B cell (primary cell): ENCODE measurements around the gene JMJD4. TPM values are rescaled to one million over a fixed set of nuclear protein-coding genes. Genes with fewer than 3 reads are reported as not detected.

Source experiments
- ATAC-seq: fragments of 200-7000 bp; cut with Tn5 transposase; one replicate; pipeline ENCODE4 v1.10.0; 2021; ENCODE audit warnings: low read depth, mild to moderate bottlenecking, moderate number of reproducible peaks, moderate library complexity
- CTCF ChIA-PET: fragments of 350-600 bp; sonication (Branson Sonifier 250); formaldehyde crosslinking; loops from one replicate; lab custom pipeline; 2021; ENCODE audit warnings: antibody characterized with exemption, inconsistent platforms; lab: Charles Lee
- POLR2A ChIA-PET: fragments of 350-600 bp; sonication (Branson Sonifier 250); formaldehyde crosslinking; loops from one replicate; lab custom pipeline; 2021; ENCODE audit warnings: antibody characterized with exemption; lab: Charles Lee
- DNase-seq: peaks from one replicate; pipeline ENCODE4 v3.0.0; 2013
- H2AFZ ChIP-seq: 2 replicates; pipeline ENCODE4 v1.6.1; 2012; ENCODE audit warnings: mild to moderate bottlenecking, low read depth, low read length; ENCODE audit not compliant: insufficient read depth, poor library complexity, severe bottlenecking
- H3K27ac ChIP-seq, 2 donors: 1 replicate in 1 of 2; 2 replicates in 1 of 2; pipeline ENCODE4 v1.5.1; 2012 to 2013; ENCODE audit warnings: low read length in 2 of 2, mild to moderate bottlenecking in 2 of 2, moderate library complexity in 1 of 2
- H3K27me3 ChIP-seq, 4 experiments: fragments of 200-600 bp in 1 of 4; sonication (generic) in 1 of 4; replicated peaks in 1 of 4; 1 replicate in 2 of 4; 2 replicates in 2 of 4; pipeline versions ENCODE4 v1.6.1 to v1.7.0; 2013 to 2016; ENCODE audit warnings: low read length in 3 of 4, mild to moderate bottlenecking in 2 of 4, mixed read lengths in 1 of 4, moderate library complexity in 1 of 4; ENCODE audit not compliant: insufficient read depth in 4 of 4, control insufficient read depth in 3 of 4; ENCODE audit errors: control extremely low read depth in 1 of 4
- H3K36me3 ChIP-seq, 2 experiments: replicated peaks in 1 of 2; 1 replicate in 1 of 2; 2 replicates in 1 of 2; pipeline versions ENCODE4 v1.6.1 to v1.7.1; 2013; ENCODE audit warnings: low read length in 1 of 2; ENCODE audit not compliant: insufficient read depth in 2 of 2, control insufficient read depth in 1 of 2; ENCODE audit errors: control extremely low read depth in 1 of 2, extremely low read depth in 1 of 2
- H3K4me1 ChIP-seq, 2 donors: fragments of 200-600 bp in 1 of 2; sonication (generic) in 1 of 2; 1 replicate in 1 of 2; 2 replicates in 1 of 2; pipeline versions ENCODE4 v1.5.1 to v1.6.1; 2013 to 2017; ENCODE audit warnings: low read length in 2 of 2; ENCODE audit not compliant: control insufficient read depth in 2 of 2, insufficient read depth in 2 of 2
- H3K4me2 ChIP-seq: replicated peaks from 2 replicates; pipeline ENCODE3; 2012; ENCODE audit warnings: mild to moderate bottlenecking, low read depth, low read length; ENCODE audit not compliant: poor library complexity, severe bottlenecking
- H3K4me3 ChIP-seq, 5 experiments: fragments of 200-600 bp in 1 of 5; sonication (generic) in 1 of 5; 1 replicate in 3 of 5; 2 replicates in 2 of 5; pipeline versions ENCODE4 v1.5.1 to v1.7.0; 2011 to 2016; ENCODE audit warnings: low read length in 4 of 5, mild to moderate bottlenecking in 4 of 5, low read depth in 2 of 5, control low read depth in 1 of 5, moderate library complexity in 1 of 5; ENCODE audit not compliant: insufficient read depth in 1 of 5; ENCODE audit errors: control extremely low read depth in 1 of 5, extremely low read depth in 1 of 5
- H3K79me2 ChIP-seq: fragments of 200-600 bp; sonication (generic); one replicate; pipeline ENCODE4 v1.6.0; 2016; ENCODE audit warnings: low read length; ENCODE audit not compliant: control insufficient read depth, insufficient read depth
- H3K9ac ChIP-seq: fragments of 200-600 bp; sonication (generic); 2 replicates; pipeline ENCODE4 v1.6.1; 2017; ENCODE audit warnings: mild to moderate bottlenecking, low read length, moderate library complexity
- H3K9me3 ChIP-seq, 3 donors: one replicate each; pipeline versions ENCODE4 v1.6.1 to v1.7.1; 2013; ENCODE audit warnings: low read length in 2 of 3; ENCODE audit not compliant: control insufficient read depth in 2 of 3, insufficient read depth in 1 of 3; ENCODE audit errors: control extremely low read depth in 1 of 3
- H4K20me1 ChIP-seq: 2 replicates; pipeline ENCODE4 v1.6.0; 2012; ENCODE audit warnings: mild to moderate bottlenecking, low read length; ENCODE audit not compliant: insufficient read depth, control insufficient read depth, poor library complexity, severe bottlenecking
- H3K27ac Mint-ChIP-seq: one replicate; pipeline ENCODE4 v1.8.0; 2021; ENCODE audit warnings: mixed read lengths
- H3K27me3 Mint-ChIP-seq: one replicate; pipeline ENCODE4 v1.8.0; 2021; ENCODE audit warnings: mixed read lengths
- H3K4me1 Mint-ChIP-seq: one replicate; pipeline ENCODE4 v1.8.0; 2021; ENCODE audit warnings: mixed read lengths
- H3K4me3 Mint-ChIP-seq: one replicate; pipeline ENCODE4 v1.8.0; 2021; ENCODE audit warnings: mixed read lengths
- H3K9me3 Mint-ChIP-seq: one replicate; pipeline ENCODE4 v1.8.0; 2022; ENCODE audit warnings: mixed read lengths; ENCODE audit not compliant: insufficient read depth
- EZH2 ChIP-seq: IDR thresholded peaks from 2 replicates; pipeline ENCODE4 v1.6.1; 2012; ENCODE audit warnings: borderline replicate concordance, low read depth, mild to moderate bottlenecking, moderate library complexity, low read length; ENCODE audit not compliant: insufficient read depth, poor library complexity, severe bottlenecking
- WGBS: methylation state at CpG from one replicate; pipeline ENCODE4 v1.1.5; 2013; ENCODE audit warnings: missing lambda C conversion rate; ENCODE audit not compliant: insufficient coverage; 5-methylcytosine and 5-hydroxymethylcytosine counted together
- intact Hi-C: fragments of 100-400 bp; cut with micrococcal nuclease; formaldehyde crosslinking; loops from one replicate; pipeline ENCODE4 v1.10.0; 2022
- polyA plus RNA-seq: library from polyadenylated mRNA; depleted of rRNA; stranded (reverse); fragments of >200 nt; gene quantifications from 2 replicates; pipeline ENCODE4 v1.2.3, GENCODE V29; 2012
- total RNA-seq, 2 donors: library from RNA; stranded (reverse); fragments of 120-200 nt in 1 of 2; gene quantifications; 1 replicate in 1 of 2; 2 replicates in 1 of 2; pipeline versions ENCODE4 v1.2.3 to v1.2.4, GENCODE V29; 2013 to 2022
- TF ChIP-seq, protein P1 (sequence below): fragments of 200-600 bp; IDR thresholded peaks from one replicate; pipeline ENCODE4 v1.8.0; 2022; ENCODE audit warnings: antibody characterized with exemption, mild to moderate bottlenecking

JMJD4 gene
- total and polyA plus RNA-seq, 2 donors (not counting 1 experiment from before 2014, with no cell fraction given) = 29.9 to 30.6 TPM

DNA sequence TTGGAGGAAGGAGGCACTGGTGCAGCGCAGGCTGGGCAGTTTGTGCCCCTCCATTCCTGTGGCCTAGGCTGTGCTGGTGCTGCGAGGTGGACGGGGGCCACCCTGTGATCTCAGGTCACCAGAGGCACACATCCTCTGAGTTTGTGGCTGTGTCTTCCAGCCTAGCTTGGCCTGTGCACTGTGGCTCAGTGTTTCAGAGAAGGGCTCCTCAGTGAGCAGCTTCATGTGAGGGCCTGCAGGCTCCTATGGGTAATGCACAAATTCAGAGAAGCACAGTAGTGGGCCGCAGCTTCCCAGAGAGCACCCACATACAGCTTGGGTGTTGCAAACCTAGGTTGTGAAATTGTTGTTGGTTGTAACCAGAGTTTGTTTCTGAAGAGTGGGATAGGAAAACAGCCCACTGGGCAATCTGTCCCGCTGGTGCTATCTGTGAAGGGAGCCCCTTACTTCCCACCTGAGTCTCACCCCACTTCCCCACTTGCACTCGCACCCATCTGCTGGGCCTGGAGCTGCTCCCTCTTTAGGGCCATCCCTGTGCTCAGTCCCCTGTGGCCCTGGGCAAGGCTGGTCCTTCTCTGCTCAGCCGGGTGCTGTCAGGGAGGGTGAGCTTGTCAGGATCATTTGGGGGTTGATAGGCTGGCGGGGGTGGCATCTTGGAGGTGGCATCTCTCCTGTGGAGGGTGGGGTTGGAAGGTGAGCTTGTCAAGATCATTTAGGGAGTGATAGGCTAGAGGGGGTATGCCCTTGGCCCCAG is 30.3 kb upstream of the JMJD4 start:
- Histone ChIP-seq H3K4me2 (no peak overlapping the region), H3K36me3 (peaks cover 0 to 44% of the 10 kb centered on the region in 2 experiments), H3K27me3 (no peaks in the 10 kb centered on the region), H3K9me3 (no peaks in the 10 kb centered on the region), H3K9ac (no peak overlapping the region), H3K4me3 (no peak overlapping the region), H3K27ac (no peak overlapping the region), H3K4me1 (peaks cover 3 to 23% of the 10 kb centered on the region in 2 donors), H3K79me2 (peaks cover 15% of the 10 kb centered on the region), H2AFZ (no peak overlapping the region), H4K20me1 (peaks cover 35% of the 10 kb centered on the region)
- H3K4me3 Mint-ChIP-seq = no peak overlapping the region
- H3K9me3 Mint-ChIP-seq = no peaks in the 10 kb centered on the region
- ChIA-PET POLR2A (interaction anchor here (1.2 kb wide), 1 partner anchor 317 kb away, joined by 3 read pairs; the partner anchor contains the start of gene ARF1), CTCF (interaction anchor here (6.5 kb wide), 1 partner anchor 188 kb away, joined by 45 read pairs; no protein-coding TSS in a partner anchor)
- H3K4me1 Mint-ChIP-seq = peaks cover 22% of the 10 kb centered on the region
- no peak for DNase-seq
- no peaks in the 10 kb centered on the region for H3K27me3 Mint-ChIP-seq
- no peak for ATAC-seq
- TF ChIP-seq EZH2 = no peak
- TF ChIP-seq, protein P1, sequence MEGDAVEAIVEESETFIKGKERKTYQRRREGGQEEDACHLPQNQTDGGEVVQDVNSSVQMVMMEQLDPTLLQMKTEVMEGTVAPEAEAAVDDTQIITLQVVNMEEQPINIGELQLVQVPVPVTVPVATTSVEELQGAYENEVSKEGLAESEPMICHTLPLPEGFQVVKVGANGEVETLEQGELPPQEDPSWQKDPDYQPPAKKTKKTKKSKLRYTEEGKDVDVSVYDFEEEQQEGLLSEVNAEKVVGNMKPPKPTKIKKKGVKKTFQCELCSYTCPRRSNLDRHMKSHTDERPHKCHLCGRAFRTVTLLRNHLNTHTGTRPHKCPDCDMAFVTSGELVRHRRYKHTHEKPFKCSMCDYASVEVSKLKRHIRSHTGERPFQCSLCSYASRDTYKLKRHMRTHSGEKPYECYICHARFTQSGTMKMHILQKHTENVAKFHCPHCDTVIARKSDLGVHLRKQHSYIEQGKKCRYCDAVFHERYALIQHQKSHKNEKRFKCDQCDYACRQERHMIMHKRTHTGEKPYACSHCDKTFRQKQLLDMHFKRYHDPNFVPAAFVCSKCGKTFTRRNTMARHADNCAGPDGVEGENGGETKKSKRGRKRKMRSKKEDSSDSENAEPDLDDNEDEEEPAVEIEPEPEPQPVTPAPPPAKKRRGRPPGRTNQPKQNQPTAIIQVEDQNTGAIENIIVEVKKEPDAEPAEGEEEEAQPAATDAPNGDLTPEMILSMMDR = no peak
- H3K27ac Mint-ChIP-seq = no peak overlapping the region
- 100% methylated on average over 6 of the region's 8 CpGs for WGBS
- intact Hi-C loops = no loop called here

DNA sequence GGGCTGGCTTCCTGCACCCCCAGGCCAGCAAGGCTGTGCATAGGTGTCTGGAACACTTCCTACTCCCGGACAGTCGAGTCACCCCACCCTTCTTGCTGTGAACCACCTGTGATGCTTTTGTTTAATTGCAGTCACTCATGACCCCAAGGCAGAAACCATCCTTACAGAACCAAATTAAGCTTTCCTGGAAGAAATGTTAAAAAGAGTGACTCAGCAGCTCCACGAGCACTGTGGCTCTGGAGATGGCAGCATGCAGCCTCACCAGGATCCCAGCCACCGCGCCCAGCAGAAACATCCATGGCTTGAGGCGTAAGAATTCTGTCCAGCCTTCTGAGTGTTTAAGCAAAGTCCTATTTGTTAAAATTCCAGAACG is 28.9 kb upstream of the JMJD4 start:
- H3K27ac Mint-ChIP-seq = no peak overlapping the region
- ATAC-seq = no peak
- no peak for DNase-seq
- H3K4me1 ChIP-seq = peaks cover 3 to 23% of the 10 kb centered on the region in 2 donors
- peaks cover 35% of the 10 kb centered on the region for H4K20me1 ChIP-seq
- no peak overlapping the region for H3K9ac ChIP-seq
- peaks cover 15% of the 10 kb centered on the region for H3K79me2 ChIP-seq
- no peak overlapping the region for H3K4me3 ChIP-seq
- H2AFZ ChIP-seq = no peak overlapping the region
- peaks cover 22% of the 10 kb centered on the region for H3K4me1 Mint-ChIP-seq
- H3K27me3 Mint-ChIP-seq = no peaks in the 10 kb centered on the region
- no peaks in the 10 kb centered on the region for H3K9me3 Mint-ChIP-seq
- ChIA-PET POLR2A (no interaction called here), CTCF (interaction anchor here (1.1 to 6.5 kb wide), 3 partner anchors 182 to 190 kb away, joined by 3 to 45 read pairs (median 11); no protein-coding TSS in a partner anchor)
- no peak overlapping the region for H3K4me2 ChIP-seq
- 86% methylated on average over 6 of the region's 7 CpGs for WGBS
- no peak for TF ChIP-seq EZH2
- TF ChIP-seq, protein P1 = no peak
- no peak overlapping the region for H3K4me3 Mint-ChIP-seq
- H3K36me3 ChIP-seq = peaks cover 0 to 49% of the 10 kb centered on the region in 2 experiments
- intact Hi-C loops = no loop called here
- no peaks in the 10 kb centered on the region for H3K9me3 ChIP-seq
- H3K27ac ChIP-seq = no peak overlapping the region
- no peaks in the 10 kb centered on the region for H3K27me3 ChIP-seq
